Panc1 (cell line): ENCODE results near the gene CCND2. TPM values are rescaled to one million over a fixed set of nuclear protein-coding genes. Genes with fewer than 3 reads are reported as not detected.
A peak's percentile ranks its signal among the peaks of the same experiment; 100 is the strongest.

ENCODE experiments used
- ATAC-seq: fragments of 200-7000 bp; cut with Tn5 transposase; 2 replicates; pipeline ENCODE4 v1.9.1; 2020; ENCODE audit warnings: mild to moderate bottlenecking, moderate library complexity
- BruUV-seq: library from RNA; stranded (reverse); fragments of 400-500 nt; replicated peaks from 2 replicates; lab custom pipeline; 2021; lab: Mats Ljungman, UMichigan
- CTCF ChIA-PET: fragments of 300-600 bp; sonication (Branson Sonifier 250); formaldehyde crosslinking; loops from one replicate; lab custom pipeline; 2022; ENCODE audit warnings: antibody characterized with exemption; lab: Charles Lee
- POLR2A ChIA-PET: fragments of 300-600 bp; sonication (Branson Sonifier 250); formaldehyde crosslinking; loops from one replicate; lab custom pipeline; 2022; ENCODE audit warnings: antibody characterized with exemption; lab: Charles Lee
- DNase-seq: peaks from one replicate; pipeline ENCODE4 v3.0.0-alpha.2; 2010; ENCODE audit warnings: low read depth, low spot score
- H3K27ac ChIP-seq: 2 replicates; pipeline ENCODE4 v1.5.1; 2011; ENCODE audit warnings: mild to moderate bottlenecking, low read length, inconsistent platforms
- H3K27me3 ChIP-seq: fragments of 200-500 bp; sonication (Bioruptor generic); 2 replicates; pipeline ENCODE4 v1.6.0; 2014; ENCODE audit warnings: low read length, inconsistent platforms; ENCODE audit not compliant: control insufficient read depth, insufficient read depth
- H3K36me3 ChIP-seq: fragments of 200-500 bp; sonication (Bioruptor generic); 2 replicates; pipeline ENCODE4 v1.5.1; 2014; ENCODE audit warnings: inconsistent platforms, mild to moderate bottlenecking, low read length, moderate library complexity; ENCODE audit not compliant: control insufficient read depth, insufficient read depth
- H3K4me1 ChIP-seq: 2 replicates; pipeline ENCODE4 v1.5.1; 2011; ENCODE audit warnings: inconsistent platforms, mild to moderate bottlenecking, low read length, moderate library complexity; ENCODE audit not compliant: control insufficient read depth, insufficient read depth
- H3K4me3 ChIP-seq, 2 experiments: 2 replicates each; pipeline ENCODE4 v1.5.1; 2011 to 2012; ENCODE audit warnings: low read depth in 2 of 2, low read length in 2 of 2, mild to moderate bottlenecking in 2 of 2, inconsistent platforms in 1 of 2, moderate library complexity in 1 of 2
- H3K9me3 ChIP-seq: fragments of 200-500 bp; sonication (Bioruptor generic); 2 replicates; pipeline ENCODE4 v1.5.1; 2014; ENCODE audit warnings: low read depth, mild to moderate bottlenecking, inconsistent platforms, low read length, moderate library complexity; ENCODE audit not compliant: control insufficient read depth, insufficient read depth
- CTCF ChIP-seq: fragments of 450-650 bp; IDR thresholded peaks from 2 replicates; pipeline ENCODE4 v1.5.1; 2017; ENCODE audit warnings: mild to moderate bottlenecking
- POLR2AphosphoS5 ChIP-seq: IDR thresholded peaks from 2 replicates; pipeline ENCODE4 v1.6.1; 2012; ENCODE audit warnings: mild to moderate bottlenecking, low read depth, low read length, moderate library complexity
- REST ChIP-seq, 2 experiments: IDR thresholded peaks; 2 replicates each; pipeline ENCODE4 v1.6.1; 2011 to 2012; ENCODE audit warnings: low read depth in 2 of 2, control low read depth in 1 of 2, low read length in 1 of 2, mild to moderate bottlenecking in 1 of 2, moderate library complexity in 1 of 2; ENCODE audit not compliant: insufficient read depth in 1 of 2
- SIN3A ChIP-seq: IDR thresholded peaks from 2 replicates; pipeline ENCODE4 v1.6.1; 2012; ENCODE audit warnings: low read depth, mild to moderate bottlenecking, low read length, moderate library complexity, borderline replicate concordance; ENCODE audit not compliant: insufficient read depth
- TCF7L2 ChIP-seq: IDR thresholded peaks from 2 replicates; pipeline ENCODE4 v1.6.1; 2011; ENCODE audit warnings: mild to moderate bottlenecking, low read depth, low read length, inconsistent platforms
- in situ Hi-C: cut with HindIII; loops from 2 replicates; pipeline ENCODE4 v1.10.0; 2016; ENCODE audit warnings: low sequenced_read_pairs, low pct_unique_long_range_greater_than_20kb
- intact Hi-C: fragments of 100-400 bp; cut with micrococcal nuclease; formaldehyde crosslinking; loops from one replicate; pipeline ENCODE4 v1.10.0; 2022; ENCODE audit not compliant: unreplicated experiment
- total RNA-seq: library from RNA; stranded (reverse); gene quantifications from one replicate; pipeline ENCODE4 v1.2.1, GENCODE V29; 2021; ENCODE audit not compliant: unreplicated experiment

CCND2 gene
- total RNA-seq, 1 experiment from 2014 or later: 1.5 TPM

DNA sequence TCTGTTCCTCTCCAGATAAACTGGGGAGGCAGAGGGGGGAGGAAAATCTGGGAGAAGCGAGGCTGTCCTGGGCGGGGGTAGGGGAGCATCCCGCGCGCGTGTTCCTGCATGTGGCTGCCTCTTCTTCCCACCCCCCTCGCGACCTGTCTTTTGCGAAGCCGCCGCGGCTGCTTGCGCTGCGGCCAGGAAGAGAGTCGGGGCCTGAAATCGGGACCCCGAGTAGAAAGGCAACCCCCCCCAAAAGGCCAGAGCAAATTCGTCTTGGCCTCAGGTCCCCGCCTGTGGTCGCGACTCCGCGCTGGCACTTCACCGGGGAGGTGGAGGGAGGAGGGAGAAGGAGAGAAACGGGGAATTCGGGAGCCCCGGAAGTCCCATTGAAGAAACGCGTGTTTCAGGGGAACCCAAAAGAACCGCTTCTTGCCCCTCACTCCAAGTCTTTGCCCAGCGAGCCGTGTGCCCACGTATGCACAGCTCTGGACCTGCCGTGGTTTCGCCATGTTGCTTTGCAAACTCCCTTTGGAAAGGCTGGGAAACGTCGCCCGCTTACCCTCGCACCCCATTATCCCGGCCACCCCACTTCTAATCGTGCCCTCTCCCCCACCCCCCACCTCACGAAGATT is 944 bp downstream of the CCND2 start:
- in situ Hi-C loops: no loop called here
- TF ChIP-seq SIN3A (no peak), CTCF (no peak), TCF7L2 (no peak), REST (IDR thresholded peaks at IDR 0.05; ENCODE audit: insufficient read depth in 1 of 2, low read depth in 2 of 2, low read length in 1 of 2) (no peak), POLR2AphosphoS5 (no peak)
- CTCF ChIA-PET: interaction anchor here (0.7 kb wide), 2 partner anchors 14 to 247 kb away, joined by 3 read pairs; no protein-coding TSS in a partner anchor
- H3K27me3 ChIP-seq: peaks cover 17% of the 10 kb centered on the region
- H3K4me1 ChIP-seq: no peaks in the 10 kb centered on the region; the same call in 1 of the 2 replicates
- ATAC-seq (no peak), DNase-seq (no peak)
- POLR2A ChIA-PET: no interaction called here
- H3K9me3 ChIP-seq: no peaks in the 10 kb centered on the region
- peak overlapping the region; percentile 24 to 51 for H3K4me3 ChIP-seq
- no TSS peak for BruUV-seq
- no peaks in the 10 kb centered on the region for H3K36me3 ChIP-seq
- no peak overlapping the region for H3K27ac ChIP-seq
- intact Hi-C loops: loop anchor here (10.0 kb wide), 3 partner anchors 170 to 280 kb away; no protein-coding TSS in a partner anchor

DNA sequence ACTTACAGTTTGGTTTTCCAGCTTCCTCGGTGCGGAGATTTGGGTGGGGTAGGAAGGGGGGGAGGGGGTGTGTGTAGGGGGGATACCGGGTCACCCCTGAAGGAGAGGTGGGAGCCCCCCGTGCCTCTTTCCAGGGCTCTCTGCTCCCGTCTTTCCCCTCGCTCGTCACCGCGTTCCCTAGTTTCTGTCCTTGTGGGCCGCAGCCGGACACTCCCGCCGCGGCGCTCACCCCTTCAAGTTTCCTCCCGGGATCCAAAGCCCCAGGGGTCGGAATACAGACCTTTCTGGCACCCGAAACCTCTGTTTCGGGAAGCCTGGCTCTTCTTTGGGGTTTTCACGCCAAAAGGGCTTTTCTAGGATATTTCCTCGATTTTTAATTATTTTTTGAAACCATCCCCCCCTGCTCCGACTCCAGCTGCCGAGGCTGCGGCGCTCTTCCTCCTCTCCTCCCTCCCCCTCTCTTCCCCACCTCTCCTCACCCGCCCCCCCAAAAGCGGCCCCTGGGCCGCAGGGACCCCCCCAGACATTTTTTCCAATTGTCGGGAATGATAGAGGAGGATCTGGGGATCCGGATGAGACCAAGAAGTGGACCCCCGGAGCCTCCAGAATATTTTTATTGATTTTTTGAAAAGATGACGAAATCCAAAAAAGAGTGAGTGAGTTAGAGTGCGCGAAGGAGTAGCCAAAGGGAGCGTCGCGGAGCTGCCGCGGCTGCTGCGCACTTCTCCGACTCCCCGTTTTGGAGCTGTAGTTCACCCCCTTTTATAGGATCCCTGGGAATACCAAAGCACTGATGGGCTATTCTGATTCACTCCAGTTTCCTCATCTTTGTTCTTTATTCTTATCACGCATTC is 1.7 kb downstream of the CCND2 start:
- POLR2A ChIA-PET: interaction anchor here (0.7 kb wide), 1 partner anchor 27 kb away, joined by 6 read pairs; no protein-coding TSS in a partner anchor
- peaks cover 17% of the 10 kb centered on the region for H3K27me3 ChIP-seq
- DNase-seq: no peak
- CTCF ChIA-PET: interaction anchor here (0.6 to 2.5 kb wide), 4 partner anchors 13 to 390 kb away, joined by 3 to 11 read pairs (median 4); no protein-coding TSS in a partner anchor
- no peak for ATAC-seq
- intact Hi-C loops: loop anchor here (10.0 kb wide), 3 partner anchors 170 to 280 kb away; no protein-coding TSS in a partner anchor
- peak overlapping the region; percentile 24 to 51 for H3K4me3 ChIP-seq
- no peaks in the 10 kb centered on the region for H3K9me3 ChIP-seq
- no peaks in the 10 kb centered on the region for H3K36me3 ChIP-seq
- H3K27ac ChIP-seq: no peak overlapping the region
- in situ Hi-C loops: no loop called here
- TF ChIP-seq TCF7L2 (no peak), CTCF (no peak), SIN3A (no peak), POLR2AphosphoS5 (no peak), REST (IDR thresholded peaks at IDR 0.05; ENCODE audit: insufficient read depth in 1 of 2, low read depth in 2 of 2, low read length in 1 of 2) (no peak)
- H3K4me1 ChIP-seq: no peaks in the 10 kb centered on the region; the same call in 1 of the 2 replicates
- no TSS peak for BruUV-seq
